COLO829 (cell line): Measurements from ENCODE around the gene TBC1D16.

Experiments used
- DNase-seq: peaks from one replicate; pipeline ENCODE4 v3.0.0; 2012; ENCODE audit warnings: low spot score

The TBC1D16 gene

DNA sequence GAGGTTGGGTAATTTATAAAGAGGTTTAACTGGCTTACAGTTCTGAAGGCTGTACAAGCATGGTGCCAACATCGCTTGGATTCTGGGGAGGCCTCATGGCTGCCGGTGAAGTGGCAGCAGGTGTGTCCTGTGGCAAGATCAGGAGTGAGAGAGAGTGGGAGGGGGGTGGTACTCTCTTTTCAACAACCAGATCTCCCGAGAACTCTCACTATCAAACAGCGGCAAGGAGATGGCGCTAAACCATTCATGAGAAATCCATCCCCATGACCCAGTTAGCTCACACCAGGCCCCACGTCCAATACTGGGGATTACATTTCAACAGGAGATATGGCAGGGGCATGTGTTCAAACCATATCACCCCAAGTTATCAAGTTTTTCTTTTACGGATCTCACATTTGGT lies 152.5 kb downstream of the TBC1D16 start:
- no peak for DNase-seq
